Upper lobe of left lung (tissue), 6 donors: ENCODE measurements around the gene AHRR. TPM values are rescaled to one million over a fixed set of nuclear protein-coding genes. Genes with fewer than 3 reads are reported as not detected.
"Not testable (repeated sequence)": the region's sequence is repeated elsewhere in the genome, so short reads cannot be mapped to it uniquely, and the experiment has no call there.

Experiments used
- ATAC-seq, 2 donors: fragments of 200-7000 bp; cut with Tn5 transposase; one replicate each; pipeline ENCODE4 v1.9.1; 2022; ENCODE audit warnings: mild to moderate bottlenecking in 2 of 2, moderate library complexity in 2 of 2; ENCODE audit not compliant: low FRiP score in 2 of 2
- DNase-seq, 2 donors: peaks; one replicate each; pipeline ENCODE4 v3.0.0-alpha.2; 2019 to 2020
- H3K27ac ChIP-seq, 4 donors: fragments of 200-600 bp; sonication (generic); one replicate each; pipeline ENCODE4 v1.5.1; 2016 to 2019
- H3K27me3 ChIP-seq, 4 donors: fragments of 200-600 bp; sonication (generic); one replicate each; pipeline ENCODE4 v1.5.1; 2017 to 2019
- H3K36me3 ChIP-seq, 4 donors: fragments of 200-600 bp; sonication (generic); one replicate each; pipeline ENCODE4 v1.5.1; 2016 to 2019
- H3K4me1 ChIP-seq, 4 donors: fragments of 200-600 bp; sonication (generic); one replicate each; pipeline ENCODE4 v1.5.1; 2018 to 2019
- H3K4me3 ChIP-seq, 4 donors: fragments of 200-600 bp; sonication (generic); one replicate each; pipeline ENCODE4 v1.5.1; 2017 to 2019; ENCODE audit warnings: mild to moderate bottlenecking in 2 of 4, moderate library complexity in 1 of 4
- H3K9me3 ChIP-seq, 4 donors: fragments of 200-600 bp; sonication (generic); one replicate each; pipeline ENCODE4 v1.5.1; 2018 to 2019
- CTCF ChIP-seq, 6 experiments: fragments of 450-650 bp in 4 of 6; fragments of 200-600 bp in 2 of 6; sonication (generic) in 2 of 6; IDR thresholded peaks; one replicate each; pipeline ENCODE4 v1.5.1; 2016 to 2019; ENCODE audit warnings: antibody characterized with exemption in 6 of 6
- EP300 ChIP-seq, 4 donors: sonication (generic); formaldehyde crosslinking; IDR thresholded peaks; one replicate each; pipeline ENCODE4 v1.5.1; 2017; ENCODE audit warnings: antibody characterized with exemption in 4 of 4, control low read depth in 2 of 4
- POLR2A ChIP-seq, 4 donors: fragments of 450-650 bp; IDR thresholded peaks; one replicate each; pipeline ENCODE4 v1.5.1; 2016 to 2017; ENCODE audit warnings: antibody characterized with exemption in 4 of 4, mild to moderate bottlenecking in 2 of 4
- POLR2AphosphoS5 ChIP-seq, 2 donors: sonication (generic); formaldehyde crosslinking; IDR thresholded peaks; one replicate each; pipeline ENCODE4 v1.5.1; 2017; ENCODE audit warnings: antibody characterized with exemption in 2 of 2
- WGBS, 2 donors: methylation state at CpG; one replicate each; pipeline ENCODE4 v1.1.5; 2017 to 2018; 5-methylcytosine and 5-hydroxymethylcytosine counted together
- total RNA-seq, 6 donors: library from RNA; depleted of rRNA in 4 of 6; stranded (reverse); fragments of >200 nt in 4 of 6; gene quantifications; one replicate each; pipeline versions ENCODE4 v1.1.0 to v1.2.1, GENCODE V29; 2016 to 2021
- donor health status: DM: no; HTN: no; CAD: no; lungs with moderate emphysema.
- donor health status: DM: no; HTN: yes; CAD: no; lungs with severe emphysema.

The AHRR gene
- total RNA-seq, 6 donors from 2014 or later = 1.3 to 8.6 (median 4.4) TPM

GRCh38 chr5:472656-473550 is 151.4 kb downstream of the AHRR start:
- 3% methylated on average over 8 to 39 of the region's 137 CpGs for WGBS, 2 donors
- Histone ChIP-seq H3K27me3 (peaks cover 0 to 28% (median 10%) of the 10 kb centered on the region in 4 donors), H3K27ac (peak overlapping the region; percentile 62 to 85 (median 72)), H3K4me3 (peak overlapping the region; percentile 82 to 100 (median 98)), H3K36me3 (peaks cover 0 to 12% (median 0%) of the 10 kb centered on the region in 4 donors), H3K9me3 (no peaks in the 10 kb centered on the region), H3K4me1 (peaks cover 20 to 40% (median 29%) of the 10 kb centered on the region in 4 donors)
- ATAC-seq = peak; percentile 75 to 94
- peak in 2 of 4 donors; percentile 63 to 71 for TF ChIP-seq POLR2A (IDR thresholded peaks at IDR 0.05)
- no peak for TF ChIP-seq CTCF (IDR thresholded peaks at IDR 0.05)
- peak; percentile 23 to 29 for TF ChIP-seq POLR2AphosphoS5 (IDR thresholded peaks at IDR 0.05)
- no peak for TF ChIP-seq EP300 (IDR thresholded peaks at IDR 0.05)
- DNase-seq = peak; percentile 87 to 99

- TF ChIP-seq CTCF (IDR thresholded peaks at IDR 0.05) (no peak), POLR2A (IDR thresholded peaks at IDR 0.05) (no peak), POLR2AphosphoS5 (IDR thresholded peaks at IDR 0.05) (no peak), EP300 (IDR thresholded peaks at IDR 0.05) (no peak)
- ATAC-seq (peak in 1 of 2 donors; percentile 10), DNase-seq (no peak)
These were observed 152.2 kb downstream of the AHRR start for GRCh38 chr5:473551-474192.

GRCh38 chr5:474232-474839 is 152.8 kb downstream of the AHRR start:
- peak overlapping the region in 3 of 4 donors; percentile 98 to 100 (median 99) for H3K4me3 ChIP-seq
- not testable (repeated sequence) for DNase-seq, H3K9me3 ChIP-seq, H3K27ac ChIP-seq, ATAC-seq, H3K36me3 ChIP-seq
- peaks cover 0 to 39% (median 17%) of the 10 kb centered on the region in 4 donors for H3K27me3 ChIP-seq
- 3 to 5% methylated on average over 13 to 25 of the region's 50 CpGs for WGBS, 2 donors
- H3K4me1 ChIP-seq = peaks cover 20 to 40% (median 29%) of the 10 kb centered on the region in 4 donors

More at GRCh38 chr5:473551-474192, 152.2 kb downstream of the AHRR start:
- peak overlapping the region in 3 of 4 donors; percentile 46 to 80 (median 72) for H3K27ac ChIP-seq
- peaks cover 0 to 34% (median 14%) of the 10 kb centered on the region in 4 donors for H3K27me3 ChIP-seq
- H3K4me1 ChIP-seq = peaks cover 20 to 40% (median 29%) of the 10 kb centered on the region in 4 donors
- no peaks in the 10 kb centered on the region for H3K9me3 ChIP-seq
- WGBS, 2 donors = 0 to 5% methylated on average over 10 to 30 of the region's 44 CpGs
- peaks cover 0 to 9% (median 0%) of the 10 kb centered on the region in 4 donors for H3K36me3 ChIP-seq
- peak overlapping the region; percentile 82 to 100 (median 98) for H3K4me3 ChIP-seq

GRCh38 chr5:474840-475661 is 153.5 kb downstream of the AHRR start:
- Histone ChIP-seq H3K27ac (no peak overlapping the region), H3K36me3 (peaks cover 0 to under 1% (median 0%) of the 10 kb centered on the region in 4 donors), H3K9me3 (no peaks in the 10 kb centered on the region), H3K4me3 (peak overlapping the region in 2 of 4 donors; percentile 30 to 99), H3K4me1 (peaks cover 20 to 40% (median 29%) of the 10 kb centered on the region in 4 donors), H3K27me3 (peaks cover 0 to 42% (median 21%) of the 10 kb centered on the region in 4 donors)
- DNase-seq = peak in 1 of 2 donors; percentile 87
- TF ChIP-seq POLR2A (IDR thresholded peaks at IDR 0.05) (no peak), POLR2AphosphoS5 (IDR thresholded peaks at IDR 0.05) (no peak), CTCF (IDR thresholded peaks at IDR 0.05) (no peak), EP300 (IDR thresholded peaks at IDR 0.05) (no peak)
- ATAC-seq = no peak
- WGBS, 2 donors = 11 to 22% methylated on average over 15 to 48 of the region's 50 CpGs
